Retinal pigment epithelial cell (primary cell): ENCODE results near the gene PERCC1.
A peak's percentile ranks its signal among the peaks of the same experiment; 100 is the strongest.

Experiments used
- DNase-seq: peaks from one replicate; pipeline ENCODE4 v3.0.0-alpha.2; 2010; ENCODE audit warnings: low read depth
- H3K4me3 ChIP-seq: 2 replicates; pipeline ENCODE4 v1.5.1; 2011; ENCODE audit warnings: mild to moderate bottlenecking, low read length, control low read depth, moderate library complexity
- CTCF ChIP-seq: conservative IDR thresholded peaks from 2 replicates; pipeline ENCODE4 v1.5.1; 2011; ENCODE audit warnings: low read depth, low read length, control low read depth, inconsistent platforms

PERCC1 gene

GRCh38 chr16:1408171-1408837 is 22.6 kb upstream of the PERCC1 start:
- no peak for TF ChIP-seq CTCF
- H3K4me3 ChIP-seq = peak overlapping the region; percentile 75
- DNase-seq = peak; percentile 43

GRCh38 chr16:1412847-1413246 is 18.0 kb upstream of the PERCC1 start:
- no peak overlapping the region for H3K4me3 ChIP-seq
- TF ChIP-seq CTCF = no peak
- DNase-seq = no peak

GRCh38 chr16:1413684-1414531 is 17.0 kb upstream of the PERCC1 start:
- peak overlapping the region; percentile 67 for H3K4me3 ChIP-seq
- TF ChIP-seq CTCF = peak; percentile 62
- DNase-seq = no peak

GRCh38 chr16:1414532-1415260 is 16.2 kb upstream of the PERCC1 start, which contains the start of gene UNKL:
TSS of gene UNKL (minus strand) at chr16:1414704. CDS start at chr16:1414691, 13 bp downstream.
- DNase-seq = no peak
- peak within 1 kb of the TSS; percentile 67 for H3K4me3 ChIP-seq
- no peak for TF ChIP-seq CTCF

- no peak for TF ChIP-seq CTCF
- H3K4me3 ChIP-seq = no peak overlapping the region
- no peak for DNase-seq
These were observed 14.3 kb upstream of the PERCC1 start for GRCh38 chr16:1416521-1416941.

GRCh38 chr16:1420111-1420539 is 10.8 kb upstream of the PERCC1 start:
- TF ChIP-seq CTCF = no peak
- H3K4me3 ChIP-seq = peak overlapping the region; percentile 99
- DNase-seq = no peak
